GM10847 (cell line): ENCODE measurements around the gene ESRRG.

Experiments
- POLR2A ChIP-seq: IDR thresholded peaks from 2 replicates; pipeline ENCODE4 v1.6.1; 2011; ENCODE audit not compliant: insufficient read length; ENCODE audit errors: extremely low read depth

Gene ESRRG

GRCh38 chr1:216722821-216723220 lies 408 bp downstream of the ESRRG start:
- no peak for TF ChIP-seq POLR2A

- no peak for TF ChIP-seq POLR2A
These were observed 1.4 kb downstream of the ESRRG start for GRCh38 chr1:216721863-216722262.

GRCh38 chr1:216721062-216721461 lies 2.2 kb downstream of the ESRRG start:
- TF ChIP-seq POLR2A: no peak

- TF ChIP-seq POLR2A: no peak
These were observed 11.5 kb downstream of the ESRRG start for GRCh38 chr1:216711712-216712111.

GRCh38 chr1:216710598-216711333 lies 12.5 kb downstream of the ESRRG start:
- no peak for TF ChIP-seq POLR2A

- TF ChIP-seq POLR2A: no peak
These were observed 13.2 kb downstream of the ESRRG start for GRCh38 chr1:216710055-216710454.

- no peak for TF ChIP-seq POLR2A
These were observed 17.6 kb downstream of the ESRRG start for GRCh38 chr1:216705676-216706075.

- TF ChIP-seq POLR2A: no peak
These were observed 21.1 kb downstream of the ESRRG start for GRCh38 chr1:216702170-216702569.

- no peak for TF ChIP-seq POLR2A
These were observed 22.4 kb downstream of the ESRRG start for GRCh38 chr1:216700779-216701178.

GRCh38 chr1:216691710-216692109 lies 31.5 kb downstream of the ESRRG start:
- TF ChIP-seq POLR2A: no peak

GRCh38 chr1:216690603-216691002 lies 32.6 kb downstream of the ESRRG start:
- no peak for TF ChIP-seq POLR2A

GRCh38 chr1:216688127-216688657 lies 35.0 kb downstream of the ESRRG start:
- TF ChIP-seq POLR2A: no peak

GRCh38 chr1:216686860-216687766 lies 36.1 kb downstream of the ESRRG start:
- no peak for TF ChIP-seq POLR2A

- TF ChIP-seq POLR2A: no peak
These were observed 40.5 kb downstream of the ESRRG start for GRCh38 chr1:216682752-216683151.

- TF ChIP-seq POLR2A: no peak
These were observed 44.1 kb downstream of the ESRRG start for GRCh38 chr1:216679108-216679507.

- no peak for TF ChIP-seq POLR2A
These were observed 52.9 kb downstream of the ESRRG start for GRCh38 chr1:216670118-216670883.

GRCh38 chr1:216666441-216666840 lies 56.8 kb downstream of the ESRRG start:
- no peak for TF ChIP-seq POLR2A
